ENCODE measurements around the gene NLGN1. TPM values are rescaled to one million over a fixed set of nuclear protein-coding genes. Genes with fewer than 3 reads are reported as not detected.

Gene NLGN1
- total RNA-seq, 3 donors from 2014 or later (not counting 1 experiment from before 2014, with no cell fraction given) = not detected

- Mint-ChIP-seq H3K27ac (no peak overlapping the region), H3K4me3 (no peak overlapping the region), H3K27me3 (ENCODE audit: low read depth in 2 of 2) (no peaks in the 10 kb centered on the region), H3K9me3 (peaks cover 5 to 6% of the 10 kb centered on the region in 2 donors), H3K36me3 (no peaks in the 10 kb centered on the region), H3K4me1 (peaks cover 6 to 9% of the 10 kb centered on the region in 2 donors)
- no peaks in the 10 kb centered on the region for H3K27me3 ChIP-seq (ENCODE audit: control insufficient read depth, insufficient read depth, low read length)
- intact Hi-C loops (cut with micrococcal nuclease) = no loop called here
- no peak overlapping the region for H3K27ac ChIP-seq (ENCODE audit: low read length)
- H3K4me1 ChIP-seq (ENCODE audit: control insufficient read depth, insufficient read depth, low read length) = no peaks in the 10 kb centered on the region
- H3K4me3 ChIP-seq (ENCODE audit: low read length) = no peak overlapping the region
- H3K36me3 ChIP-seq (ENCODE audit: control insufficient read depth, insufficient read depth, low read length) = no peaks in the 10 kb centered on the region
- H3K9me3 ChIP-seq (ENCODE audit: control insufficient read depth, insufficient read depth, low read length) = no peaks in the 10 kb centered on the region
- DNase-seq (no peak), ATAC-seq (no peak)
- TF ChIP-seq, protein P1, sequence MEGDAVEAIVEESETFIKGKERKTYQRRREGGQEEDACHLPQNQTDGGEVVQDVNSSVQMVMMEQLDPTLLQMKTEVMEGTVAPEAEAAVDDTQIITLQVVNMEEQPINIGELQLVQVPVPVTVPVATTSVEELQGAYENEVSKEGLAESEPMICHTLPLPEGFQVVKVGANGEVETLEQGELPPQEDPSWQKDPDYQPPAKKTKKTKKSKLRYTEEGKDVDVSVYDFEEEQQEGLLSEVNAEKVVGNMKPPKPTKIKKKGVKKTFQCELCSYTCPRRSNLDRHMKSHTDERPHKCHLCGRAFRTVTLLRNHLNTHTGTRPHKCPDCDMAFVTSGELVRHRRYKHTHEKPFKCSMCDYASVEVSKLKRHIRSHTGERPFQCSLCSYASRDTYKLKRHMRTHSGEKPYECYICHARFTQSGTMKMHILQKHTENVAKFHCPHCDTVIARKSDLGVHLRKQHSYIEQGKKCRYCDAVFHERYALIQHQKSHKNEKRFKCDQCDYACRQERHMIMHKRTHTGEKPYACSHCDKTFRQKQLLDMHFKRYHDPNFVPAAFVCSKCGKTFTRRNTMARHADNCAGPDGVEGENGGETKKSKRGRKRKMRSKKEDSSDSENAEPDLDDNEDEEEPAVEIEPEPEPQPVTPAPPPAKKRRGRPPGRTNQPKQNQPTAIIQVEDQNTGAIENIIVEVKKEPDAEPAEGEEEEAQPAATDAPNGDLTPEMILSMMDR (IDR thresholded peaks at IDR 0.05) = no peak
- WGBS (ENCODE audit: insufficient coverage) = no CpG with 5 or more reads among the region's 1 CpG
Measured at GRCh38 chr3:174186377-174186989, 788.9 kb downstream of the NLGN1 start.

GRCh38 chr3:174191380-174191779 lies 793.8 kb downstream of the NLGN1 start:
- no peak overlapping the region for H3K27ac ChIP-seq (ENCODE audit: low read length)
- peaks cover 6 to 13% of the 10 kb centered on the region in 2 donors for H3K4me1 Mint-ChIP-seq
- no peaks in the 10 kb centered on the region for H3K27me3 Mint-ChIP-seq (ENCODE audit: low read depth in 2 of 2)
- intact Hi-C loops (cut with micrococcal nuclease) = no loop called here
- H3K36me3 Mint-ChIP-seq = no peaks in the 10 kb centered on the region
- 13% methylated on average over 4 of the region's 4 CpGs for WGBS (ENCODE audit: insufficient coverage)
- H3K36me3 ChIP-seq (ENCODE audit: control insufficient read depth, insufficient read depth, low read length) = no peaks in the 10 kb centered on the region
- H3K4me3 ChIP-seq (ENCODE audit: low read length) = no peak overlapping the region
- peak in 1 of 3 donors; percentile 63 for ATAC-seq
- H3K27ac Mint-ChIP-seq = no peak overlapping the region
- peaks cover 0 to 2% of the 10 kb centered on the region in 2 donors for H3K9me3 Mint-ChIP-seq
- no peaks in the 10 kb centered on the region for H3K4me1 ChIP-seq (ENCODE audit: control insufficient read depth, insufficient read depth, low read length)
- no peak for DNase-seq
- no peaks in the 10 kb centered on the region for H3K27me3 ChIP-seq (ENCODE audit: control insufficient read depth, insufficient read depth, low read length)
- TF ChIP-seq, protein P1 (IDR thresholded peaks at IDR 0.05) = no peak
- H3K9me3 ChIP-seq (ENCODE audit: control insufficient read depth, insufficient read depth, low read length) = no peaks in the 10 kb centered on the region
- H3K4me3 Mint-ChIP-seq = peak overlapping the region; percentile 14

DNA sequence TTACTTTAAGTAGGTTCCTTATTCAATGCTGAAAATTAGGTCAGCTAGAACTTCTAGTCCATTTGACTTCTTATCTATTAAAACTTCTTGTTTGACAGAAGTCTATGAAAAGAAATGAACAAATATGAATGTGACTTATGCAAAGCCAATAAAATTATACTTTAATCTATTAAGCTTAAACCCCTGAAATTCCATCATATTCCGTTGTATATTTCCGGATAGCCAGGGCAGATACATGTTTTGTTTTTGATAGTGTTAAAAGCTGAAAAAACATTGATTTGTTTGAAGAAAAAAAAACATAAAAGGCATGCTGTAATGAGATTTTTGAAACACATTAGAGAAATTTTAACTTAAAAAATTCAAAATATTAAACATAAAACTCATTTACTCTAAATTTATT lies 794.4 kb downstream of the NLGN1 start:
- H3K9me3 Mint-ChIP-seq = peaks cover under 1 to 2% of the 10 kb centered on the region in 2 donors
- H3K4me1 ChIP-seq (ENCODE audit: control insufficient read depth, insufficient read depth, low read length) = no peaks in the 10 kb centered on the region
- H3K27me3 ChIP-seq (ENCODE audit: control insufficient read depth, insufficient read depth, low read length) = no peaks in the 10 kb centered on the region
- H3K4me1 Mint-ChIP-seq = peaks cover 6 to 13% of the 10 kb centered on the region in 2 donors
- no peak overlapping the region for H3K27ac Mint-ChIP-seq
- TF ChIP-seq, protein P1 (IDR thresholded peaks at IDR 0.05) = no peak
- DNase-seq = no peak
- no peak overlapping the region for H3K4me3 Mint-ChIP-seq
- H3K27ac ChIP-seq (ENCODE audit: low read length) = no peak overlapping the region
- H3K36me3 Mint-ChIP-seq = no peaks in the 10 kb centered on the region
- H3K4me3 ChIP-seq (ENCODE audit: low read length) = no peak overlapping the region
- ATAC-seq = no peak
- no peaks in the 10 kb centered on the region for H3K27me3 Mint-ChIP-seq (ENCODE audit: low read depth in 2 of 2)
- intact Hi-C loops (cut with micrococcal nuclease) = no loop called here
- no peaks in the 10 kb centered on the region for H3K9me3 ChIP-seq (ENCODE audit: control insufficient read depth, insufficient read depth, low read length)
- WGBS (ENCODE audit: insufficient coverage) = 100% methylated on average over 2 of the region's 2 CpGs
- no peaks in the 10 kb centered on the region for H3K36me3 ChIP-seq (ENCODE audit: control insufficient read depth, insufficient read depth, low read length)

GRCh38 chr3:174192471-174192870 lies 794.9 kb downstream of the NLGN1 start:
- no peaks in the 10 kb centered on the region for H3K4me1 ChIP-seq (ENCODE audit: control insufficient read depth, insufficient read depth, low read length)
- Mint-ChIP-seq H3K36me3 (no peaks in the 10 kb centered on the region), H3K27ac (no peak overlapping the region), H3K9me3 (peaks cover 3% of the 10 kb centered on the region in 2 donors), H3K4me1 (peaks cover 6 to 13% of the 10 kb centered on the region in 2 donors), H3K4me3 (no peak overlapping the region), H3K27me3 (ENCODE audit: low read depth in 2 of 2) (no peaks in the 10 kb centered on the region)
- no peak for DNase-seq
- H3K9me3 ChIP-seq (ENCODE audit: control insufficient read depth, insufficient read depth, low read length) = no peaks in the 10 kb centered on the region
- ATAC-seq = no peak
- H3K4me3 ChIP-seq (ENCODE audit: low read length) = no peak overlapping the region
- H3K27me3 ChIP-seq (ENCODE audit: control insufficient read depth, insufficient read depth, low read length) = no peaks in the 10 kb centered on the region
- H3K27ac ChIP-seq (ENCODE audit: low read length) = no peak overlapping the region
- TF ChIP-seq, protein P1 (IDR thresholded peaks at IDR 0.05) = no peak
- H3K36me3 ChIP-seq (ENCODE audit: control insufficient read depth, insufficient read depth, low read length) = no peaks in the 10 kb centered on the region
- 86% methylated on average over 1 of the region's 2 CpGs for WGBS (ENCODE audit: insufficient coverage)
- intact Hi-C loops (cut with micrococcal nuclease) = no loop called here
